Osteocyte (in vitro differentiated cells): ENCODE results near the gene HOXD12. TPM values are rescaled to one million over a fixed set of nuclear protein-coding genes. Genes with fewer than 3 reads are reported as not detected.

Experiments used
- DNase-seq: peaks from one replicate; pipeline ENCODE4 v3.0.0; 2021; ENCODE audit warnings: mixed read lengths; ENCODE audit not compliant: unreplicated experiment; ENCODE audit errors: extremely low spot score
- H3K27ac Mint-ChIP-seq: one replicate; pipeline ENCODE4 v1.8.0; 2021; ENCODE audit warnings: mild to moderate bottlenecking, mixed read lengths; ENCODE audit not compliant: unreplicated experiment
- H3K27me3 Mint-ChIP-seq: one replicate; pipeline ENCODE4 v1.8.0; 2021; ENCODE audit warnings: mixed read lengths; ENCODE audit not compliant: unreplicated experiment
- H3K36me3 Mint-ChIP-seq: one replicate; pipeline ENCODE4 v1.8.0; 2021; ENCODE audit warnings: mixed read lengths; ENCODE audit not compliant: unreplicated experiment
- H3K4me1 Mint-ChIP-seq: one replicate; pipeline ENCODE4 v1.8.0; 2021; ENCODE audit warnings: mixed read lengths; ENCODE audit not compliant: unreplicated experiment
- H3K4me3 Mint-ChIP-seq: one replicate; pipeline ENCODE4 v1.8.0; 2021; ENCODE audit warnings: mild to moderate bottlenecking, moderate library complexity, mixed read lengths; ENCODE audit not compliant: unreplicated experiment
- H3K9me3 Mint-ChIP-seq: one replicate; pipeline ENCODE4 v1.8.0; 2021; ENCODE audit warnings: mixed read lengths; ENCODE audit not compliant: unreplicated experiment
- CTCF ChIP-seq: fragments of 200-600 bp; sonication (generic); IDR thresholded peaks from 2 replicates; pipeline ENCODE4 v1.5.0; 2021; ENCODE audit warnings: antibody characterized with exemption, mild to moderate bottlenecking, moderate library complexity
- total RNA-seq: library from RNA; stranded (reverse); gene quantifications from 2 replicates; pipeline ENCODE4 v1.2.1, GENCODE V29; 2021

The HOXD12 gene
- total RNA-seq, 1 donor from 2014 or later = not detected

GRCh38 chr2:176140513-176141317 is 41.1 kb downstream of the HOXD12 start:
- peak; percentile 72 for TF ChIP-seq CTCF
- Mint-ChIP-seq H3K36me3 (peaks cover 5% of the 10 kb centered on the region), H3K27ac (no peak overlapping the region), H3K9me3 (peaks cover 4% of the 10 kb centered on the region), H3K27me3 (peaks cover 83% of the 10 kb centered on the region), H3K4me3 (peak overlapping the region; percentile 14), H3K4me1 (peaks cover 7% of the 10 kb centered on the region)
- DNase-seq = no peak

GRCh38 chr2:176142281-176142680 is 42.7 kb downstream of the HOXD12 start:
- H3K27ac Mint-ChIP-seq = no peak overlapping the region
- H3K27me3 Mint-ChIP-seq = peaks cover 85% of the 10 kb centered on the region
- H3K4me3 Mint-ChIP-seq = no peak overlapping the region
- DNase-seq = no peak
- H3K36me3 Mint-ChIP-seq = peaks cover 5% of the 10 kb centered on the region
- H3K9me3 Mint-ChIP-seq = peaks cover 4% of the 10 kb centered on the region
- peaks cover 2% of the 10 kb centered on the region for H3K4me1 Mint-ChIP-seq
- no peak for TF ChIP-seq CTCF

- Mint-ChIP-seq H3K27me3 (peaks cover 87% of the 10 kb centered on the region), H3K4me3 (no peak overlapping the region), H3K27ac (no peak overlapping the region), H3K9me3 (no peaks in the 10 kb centered on the region), H3K4me1 (peaks cover 2% of the 10 kb centered on the region), H3K36me3 (no peaks in the 10 kb centered on the region)
- no peak for TF ChIP-seq CTCF
- DNase-seq = no peak
These were observed 45.7 kb downstream of the HOXD12 start for GRCh38 chr2:176145085-176145969.

- no peak for TF ChIP-seq CTCF
- DNase-seq = no peak
- Mint-ChIP-seq H3K27me3 (peaks cover 91% of the 10 kb centered on the region), H3K4me3 (no peak overlapping the region), H3K27ac (no peak overlapping the region), H3K9me3 (no peaks in the 10 kb centered on the region), H3K36me3 (no peaks in the 10 kb centered on the region), H3K4me1 (peaks cover 2% of the 10 kb centered on the region)
These were observed 46.5 kb downstream of the HOXD12 start for GRCh38 chr2:176146101-176146500.

GRCh38 chr2:176146645-176147044 is 47.0 kb downstream of the HOXD12 start:
- no peaks in the 10 kb centered on the region for H3K36me3 Mint-ChIP-seq
- no peak for DNase-seq

More at GRCh38 chr2:176146645-176147044, 47.0 kb downstream of the HOXD12 start:
- peaks cover 91% of the 10 kb centered on the region for H3K27me3 Mint-ChIP-seq
- no peak overlapping the region for H3K4me3 Mint-ChIP-seq
- H3K4me1 Mint-ChIP-seq = no peaks in the 10 kb centered on the region
- TF ChIP-seq CTCF = no peak
- H3K9me3 Mint-ChIP-seq = no peaks in the 10 kb centered on the region
- no peak overlapping the region for H3K27ac Mint-ChIP-seq
